DND-41 (cell line): ENCODE data around the gene DYNC1I1.

Experiments used
- ATAC-seq: fragments of 200-7000 bp; cut with Tn5 transposase; 3 replicates; pipeline ENCODE4 v1.9.1; 2021; ENCODE audit warnings: low read depth; ENCODE audit not compliant: insufficient read depth
- DNase-seq: peaks from one replicate; pipeline ENCODE4 v3.0.0-alpha.2; 2020
- H2AFZ ChIP-seq: 2 replicates; pipeline ENCODE4 v1.6.0; 2012; ENCODE audit warnings: low read depth, low read length
- H3K27ac ChIP-seq: 2 replicates; pipeline ENCODE4 v1.5.1; 2012; ENCODE audit warnings: low read length, inconsistent platforms
- H3K27me3 ChIP-seq: fragments of 200-600 bp; sonication (generic); 2 replicates; pipeline ENCODE4 v1.6.0; 2012; ENCODE audit warnings: low read length, mild to moderate bottlenecking, inconsistent platforms; ENCODE audit not compliant: insufficient read depth, poor library complexity
- H3K36me3 ChIP-seq: 2 replicates; pipeline ENCODE4 v1.5.1; 2012; ENCODE audit warnings: low read length, inconsistent platforms; ENCODE audit not compliant: insufficient read depth
- H3K4me1 ChIP-seq: 2 replicates; pipeline ENCODE4 v1.5.1; 2012; ENCODE audit warnings: mild to moderate bottlenecking, low read length; ENCODE audit not compliant: insufficient read depth
- H3K4me2 ChIP-seq: 2 replicates; pipeline ENCODE4 v1.6.0; 2012; ENCODE audit warnings: mild to moderate bottlenecking, moderate library complexity, low read length, inconsistent platforms; ENCODE audit not compliant: insufficient read depth
- H3K4me3 ChIP-seq, 2 experiments: fragments of 200-600 bp in 1 of 2; shearing (Covaris generic) in 1 of 2; 2 replicates each; pipeline ENCODE4 v1.5.1; 2012 to 2016; ENCODE audit warnings: inconsistent platforms in 2 of 2, low read length in 2 of 2, mild to moderate bottlenecking in 2 of 2, low read depth in 1 of 2, moderate library complexity in 1 of 2
- H3K79me2 ChIP-seq: 2 replicates; pipeline ENCODE4 v1.6.0; 2012; ENCODE audit warnings: low read length, inconsistent platforms; ENCODE audit not compliant: insufficient read depth
- H3K9ac ChIP-seq: 2 replicates; pipeline ENCODE4 v1.6.0; 2012; ENCODE audit warnings: low read depth, mild to moderate bottlenecking, inconsistent platforms, low read length, moderate library complexity
- H3K9me3 ChIP-seq: 2 replicates; pipeline ENCODE4 v1.5.1; 2012; ENCODE audit warnings: low read length, moderate library complexity, mild to moderate bottlenecking, inconsistent platforms; ENCODE audit not compliant: insufficient read depth, severe bottlenecking
- H4K20me1 ChIP-seq: 2 replicates; pipeline ENCODE4 v1.6.0; 2012; ENCODE audit warnings: low read length; ENCODE audit not compliant: insufficient read depth
- CTCF ChIP-seq: IDR thresholded peaks from 2 replicates; pipeline ENCODE4 v1.5.1; 2012; ENCODE audit warnings: borderline replicate concordance, low read length, moderate library complexity, mild to moderate bottlenecking; ENCODE audit not compliant: poor library complexity, severe bottlenecking; ENCODE audit errors: extremely low read depth
- EZH2 ChIP-seq: IDR thresholded peaks from 3 replicates; pipeline ENCODE4 v1.6.1; 2012; ENCODE audit warnings: borderline replicate concordance, low read depth, mild to moderate bottlenecking, moderate library complexity, low read length, inconsistent platforms; ENCODE audit not compliant: severe bottlenecking

DYNC1I1 gene

GRCh38 chr7:95772771-95773581 is 622 bp downstream of the DYNC1I1 start:
- Histone ChIP-seq H3K9me3 (no peaks in the 10 kb centered on the region), H3K27ac (no peak overlapping the region), H3K9ac (no peak overlapping the region), H3K4me1 (no peaks in the 10 kb centered on the region), H4K20me1 (no peaks in the 10 kb centered on the region), H3K4me2 (no peak overlapping the region), H3K79me2 (no peaks in the 10 kb centered on the region), H3K27me3 (no peaks in the 10 kb centered on the region), H3K4me3 (no peak overlapping the region), H3K36me3 (no peaks in the 10 kb centered on the region), H2AFZ (no peak overlapping the region)
- ATAC-seq (no peak), DNase-seq (no peak)
- TF ChIP-seq CTCF = no peak
- TF ChIP-seq EZH2 = no peak

GRCh38 chr7:95776561-95777185 is 4.3 kb downstream of the DYNC1I1 start:
- Histone ChIP-seq H3K4me2 (no peak overlapping the region), H2AFZ (no peak overlapping the region), H3K4me3 (no peak overlapping the region), H3K9me3 (no peaks in the 10 kb centered on the region), H3K9ac (no peak overlapping the region), H3K36me3 (no peaks in the 10 kb centered on the region), H3K27ac (no peak overlapping the region), H3K79me2 (no peaks in the 10 kb centered on the region), H3K4me1 (no peaks in the 10 kb centered on the region), H3K27me3 (no peaks in the 10 kb centered on the region), H4K20me1 (no peaks in the 10 kb centered on the region)
- DNase-seq = no peak
- ATAC-seq = no peak
- no peak for TF ChIP-seq CTCF
- no peak for TF ChIP-seq EZH2

GRCh38 chr7:95777269-95777668 is 4.9 kb downstream of the DYNC1I1 start:
- H3K27ac ChIP-seq = no peak overlapping the region

More at GRCh38 chr7:95777269-95777668, 4.9 kb downstream of the DYNC1I1 start:
- Histone ChIP-seq H3K9ac (no peak overlapping the region), H3K4me1 (no peaks in the 10 kb centered on the region), H4K20me1 (no peaks in the 10 kb centered on the region), H3K36me3 (no peaks in the 10 kb centered on the region), H3K4me2 (no peak overlapping the region), H3K79me2 (no peaks in the 10 kb centered on the region), H3K9me3 (no peaks in the 10 kb centered on the region), H2AFZ (no peak overlapping the region), H3K4me3 (no peak overlapping the region), H3K27me3 (no peaks in the 10 kb centered on the region)
- no peak for TF ChIP-seq CTCF
- no peak for TF ChIP-seq EZH2
- no peak for DNase-seq
- ATAC-seq = no peak
